HepG2 (cell line): Measurements from ENCODE around the gene PPP1R13L. TPM values are rescaled to one million over a fixed set of nuclear protein-coding genes. Genes with fewer than 3 reads are reported as not detected.
A peak's percentile ranks its signal among the peaks of the same experiment; 100 is the strongest.

Experiments used
- AHR ChIP-seq: IDR thresholded peaks from 2 replicates; pipeline ENCODE4 v1.6.1; 2018; ENCODE audit warnings: missing genetic modification reagents, missing compliant biosample characterization
- CHD2 ChIP-seq: IDR thresholded peaks from 2 replicates; pipeline ENCODE4 v1.6.1; 2011; ENCODE audit warnings: low read depth, low read length, improper control_type of control experiment
- GATA4 ChIP-seq: sonication (generic); IDR thresholded peaks from 2 replicates; pipeline ENCODE4 v1.6.1; 2016; ENCODE audit warnings: antibody characterized with exemption, low read depth, borderline replicate concordance
- IKZF5 ChIP-seq: IDR thresholded peaks from 2 replicates; pipeline ENCODE4 v1.6.1; 2018; ENCODE audit warnings: missing genetic modification reagents, mild to moderate bottlenecking, missing compliant biosample characterization
- KAT8 ChIP-seq: IDR thresholded peaks from 2 replicates; pipeline ENCODE4 v1.6.1; 2016; ENCODE audit warnings: missing genetic modification reagents, missing compliant biosample characterization
- MXD4 ChIP-seq: IDR thresholded peaks from 2 replicates; pipeline ENCODE4 v1.6.1; 2016; ENCODE audit warnings: mild to moderate bottlenecking, missing biosample characterization, missing genetic modification reagents
- TRIM24 ChIP-seq: sonication (generic); formaldehyde crosslinking; IDR thresholded peaks from 2 replicates; pipeline ENCODE4 v1.8.0; 2022; ENCODE audit warnings: mild to moderate bottlenecking, missing genetic modification reagents
- ZFP36 ChIP-seq: fragments of 150-350 bp; IDR thresholded peaks from 2 replicates; pipeline ENCODE4 v1.6.1; 2018; ENCODE audit warnings: borderline replicate concordance, low read length, low read depth; ENCODE audit not compliant: partially characterized antibody
- ZFP90 ChIP-seq: sonication (generic); formaldehyde crosslinking; IDR thresholded peaks from 2 replicates; pipeline ENCODE4 v1.8.0; 2022; ENCODE audit warnings: missing genetic modification reagents, mild to moderate bottlenecking, inconsistent platforms, borderline replicate concordance
- ZMYM2 ChIP-seq: sonication (generic); formaldehyde crosslinking; IDR thresholded peaks from 2 replicates; pipeline ENCODE4 v1.8.0; 2022; ENCODE audit warnings: mild to moderate bottlenecking, missing genetic modification reagents
- ZNF225 ChIP-seq: sonication (generic); formaldehyde crosslinking; IDR thresholded peaks from 2 replicates; pipeline ENCODE4 v1.4.0; 2020; ENCODE audit warnings: mild to moderate bottlenecking, missing genetic modification reagents
- ZNF367 ChIP-seq: sonication (generic); formaldehyde crosslinking; IDR thresholded peaks from 2 replicates; pipeline ENCODE4 v1.4.0; 2020; ENCODE audit warnings: missing genetic modification reagents, borderline replicate concordance
- ZNF430 ChIP-seq: sonication (generic); formaldehyde crosslinking; IDR thresholded peaks from 2 replicates; pipeline ENCODE4 v1.9.0; 2021; ENCODE audit warnings: mild to moderate bottlenecking, missing genetic modification reagents
- ZNF570 ChIP-seq: sonication (generic); formaldehyde crosslinking; IDR thresholded peaks from 2 replicates; pipeline ENCODE4 v1.4.0; 2020; ENCODE audit warnings: mild to moderate bottlenecking, missing genetic modification reagents, borderline replicate concordance
- polyA plus RNA-seq, 8 experiments: library from polyadenylated mRNA; depleted of rRNA in 3 of 8; stranded (reverse) in 7 of 8; unstranded in 1 of 8; fragments of >200 nt; fragmentation: Illumina TruSeq in 4 of 8; extraction: Trizol in 4 of 8; gene quantifications; 2 replicates each; pipeline versions ENCODE4 v1.2.1 to v1.2.3, GENCODE V29; 2011 to 2016; ENCODE audit warnings: low read depth in 4 of 8, missing spikeins in 1 of 8, mixed read lengths in 1 of 8; ENCODE audit not compliant: insufficient read depth in 1 of 8
- total RNA-seq, 5 experiments: library from RNA; depleted of rRNA; stranded (reverse); fragments of >200 nt; fragmentation: Illumina TruSeq; extraction: Trizol; gene quantifications; 2 replicates each; pipeline ENCODE4 v1.2.3, GENCODE V29; 2016; ENCODE audit warnings: low read depth in 1 of 5
- TF ChIP-seq, protein P1 (sequence below): sonication (generic); formaldehyde crosslinking; IDR thresholded peaks from 2 replicates; pipeline ENCODE4 v1.4.0; 2020; ENCODE audit warnings: missing genetic modification reagents, mild to moderate bottlenecking, borderline replicate concordance
- TF ChIP-seq, protein P2 (sequence below): sonication (generic); formaldehyde crosslinking; IDR thresholded peaks from 2 replicates; pipeline ENCODE4 v1.5.0; 2020; ENCODE audit warnings: mild to moderate bottlenecking, missing genetic modification reagents, moderate library complexity
- TF ChIP-seq, protein P3 (sequence below): sonication (generic); formaldehyde crosslinking; IDR thresholded peaks from 2 replicates; pipeline ENCODE4 v1.4.0; 2020; ENCODE audit warnings: missing genetic modification reagents
- TF ChIP-seq, protein P4 (sequence below): sonication (generic); formaldehyde crosslinking; conservative IDR thresholded peaks from 2 replicates; pipeline ENCODE4 v1.8.0; 2022; ENCODE audit warnings: low read depth, missing genetic modification reagents

PPP1R13L gene
- total and polyA plus RNA-seq, 2 of the 13 experiments (the other 11 are each of a cell fraction or from before 2014, with no cell fraction given): 1.3 to 6.6 TPM

DNA sequence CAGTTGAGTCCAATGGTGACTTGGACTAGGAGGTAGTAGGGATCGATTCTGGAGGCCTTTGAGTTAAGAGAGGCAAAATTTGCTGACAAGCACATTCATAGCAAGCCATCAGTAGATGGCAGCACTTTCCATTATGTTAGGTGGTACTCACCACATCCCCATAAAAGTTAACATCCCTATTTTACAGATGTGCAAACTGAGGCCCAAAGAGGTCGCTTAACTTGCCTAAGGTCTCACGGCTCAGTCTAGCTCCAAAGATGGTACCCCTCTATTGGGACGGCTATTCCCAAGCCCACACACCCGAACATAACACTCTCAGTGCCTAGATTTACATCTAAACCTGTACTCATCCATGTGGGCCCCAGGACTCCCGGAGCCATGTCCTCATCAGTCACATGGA is 41.4 kb upstream of the PPP1R13L start (continued):
- TF ChIP-seq ZNF570 (CRISPR knock-in tag) (no peak), ZFP36 (no peak), ZNF367 (CRISPR knock-in tag) (no peak), CHD2 (no peak), ZFP90 (CRISPR knock-in tag) (peak; percentile 37; the same call in 1 of the 2 replicates), IKZF5 (0 out of 2 replicates have a peak, but pooled peaks have one; percentile 23), KAT8 (CRISPR knock-in tag) (no peak), GATA4 (no peak), ZNF225 (no peak), MXD4 (CRISPR knock-in tag) (no peak), ZNF430 (CRISPR knock-in tag) (no peak), ZMYM2 (CRISPR knock-in tag) (peak; percentile 47; the same call in 1 of the 2 replicates), TRIM24 (CRISPR knock-in tag) (no peak), AHR (no peak)
- TF ChIP-seq, protein P1, sequence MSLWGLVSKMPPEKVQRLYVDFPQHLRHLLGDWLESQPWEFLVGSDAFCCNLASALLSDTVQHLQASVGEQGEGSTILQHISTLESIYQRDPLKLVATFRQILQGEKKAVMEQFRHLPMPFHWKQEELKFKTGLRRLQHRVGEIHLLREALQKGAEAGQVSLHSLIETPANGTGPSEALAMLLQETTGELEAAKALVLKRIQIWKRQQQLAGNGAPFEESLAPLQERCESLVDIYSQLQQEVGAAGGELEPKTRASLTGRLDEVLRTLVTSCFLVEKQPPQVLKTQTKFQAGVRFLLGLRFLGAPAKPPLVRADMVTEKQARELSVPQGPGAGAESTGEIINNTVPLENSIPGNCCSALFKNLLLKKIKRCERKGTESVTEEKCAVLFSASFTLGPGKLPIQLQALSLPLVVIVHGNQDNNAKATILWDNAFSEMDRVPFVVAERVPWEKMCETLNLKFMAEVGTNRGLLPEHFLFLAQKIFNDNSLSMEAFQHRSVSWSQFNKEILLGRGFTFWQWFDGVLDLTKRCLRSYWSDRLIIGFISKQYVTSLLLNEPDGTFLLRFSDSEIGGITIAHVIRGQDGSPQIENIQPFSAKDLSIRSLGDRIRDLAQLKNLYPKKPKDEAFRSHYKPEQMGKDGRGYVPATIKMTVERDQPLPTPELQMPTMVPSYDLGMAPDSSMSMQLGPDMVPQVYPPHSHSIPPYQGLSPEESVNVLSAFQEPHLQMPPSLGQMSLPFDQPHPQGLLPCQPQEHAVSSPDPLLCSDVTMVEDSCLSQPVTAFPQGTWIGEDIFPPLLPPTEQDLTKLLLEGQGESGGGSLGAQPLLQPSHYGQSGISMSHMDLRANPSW (CRISPR knock-in tag): no peak
- TF ChIP-seq, protein P2, sequence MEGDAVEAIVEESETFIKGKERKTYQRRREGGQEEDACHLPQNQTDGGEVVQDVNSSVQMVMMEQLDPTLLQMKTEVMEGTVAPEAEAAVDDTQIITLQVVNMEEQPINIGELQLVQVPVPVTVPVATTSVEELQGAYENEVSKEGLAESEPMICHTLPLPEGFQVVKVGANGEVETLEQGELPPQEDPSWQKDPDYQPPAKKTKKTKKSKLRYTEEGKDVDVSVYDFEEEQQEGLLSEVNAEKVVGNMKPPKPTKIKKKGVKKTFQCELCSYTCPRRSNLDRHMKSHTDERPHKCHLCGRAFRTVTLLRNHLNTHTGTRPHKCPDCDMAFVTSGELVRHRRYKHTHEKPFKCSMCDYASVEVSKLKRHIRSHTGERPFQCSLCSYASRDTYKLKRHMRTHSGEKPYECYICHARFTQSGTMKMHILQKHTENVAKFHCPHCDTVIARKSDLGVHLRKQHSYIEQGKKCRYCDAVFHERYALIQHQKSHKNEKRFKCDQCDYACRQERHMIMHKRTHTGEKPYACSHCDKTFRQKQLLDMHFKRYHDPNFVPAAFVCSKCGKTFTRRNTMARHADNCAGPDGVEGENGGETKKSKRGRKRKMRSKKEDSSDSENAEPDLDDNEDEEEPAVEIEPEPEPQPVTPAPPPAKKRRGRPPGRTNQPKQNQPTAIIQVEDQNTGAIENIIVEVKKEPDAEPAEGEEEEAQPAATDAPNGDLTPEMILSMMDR: peak; percentile 64
- TF ChIP-seq, protein P3, sequence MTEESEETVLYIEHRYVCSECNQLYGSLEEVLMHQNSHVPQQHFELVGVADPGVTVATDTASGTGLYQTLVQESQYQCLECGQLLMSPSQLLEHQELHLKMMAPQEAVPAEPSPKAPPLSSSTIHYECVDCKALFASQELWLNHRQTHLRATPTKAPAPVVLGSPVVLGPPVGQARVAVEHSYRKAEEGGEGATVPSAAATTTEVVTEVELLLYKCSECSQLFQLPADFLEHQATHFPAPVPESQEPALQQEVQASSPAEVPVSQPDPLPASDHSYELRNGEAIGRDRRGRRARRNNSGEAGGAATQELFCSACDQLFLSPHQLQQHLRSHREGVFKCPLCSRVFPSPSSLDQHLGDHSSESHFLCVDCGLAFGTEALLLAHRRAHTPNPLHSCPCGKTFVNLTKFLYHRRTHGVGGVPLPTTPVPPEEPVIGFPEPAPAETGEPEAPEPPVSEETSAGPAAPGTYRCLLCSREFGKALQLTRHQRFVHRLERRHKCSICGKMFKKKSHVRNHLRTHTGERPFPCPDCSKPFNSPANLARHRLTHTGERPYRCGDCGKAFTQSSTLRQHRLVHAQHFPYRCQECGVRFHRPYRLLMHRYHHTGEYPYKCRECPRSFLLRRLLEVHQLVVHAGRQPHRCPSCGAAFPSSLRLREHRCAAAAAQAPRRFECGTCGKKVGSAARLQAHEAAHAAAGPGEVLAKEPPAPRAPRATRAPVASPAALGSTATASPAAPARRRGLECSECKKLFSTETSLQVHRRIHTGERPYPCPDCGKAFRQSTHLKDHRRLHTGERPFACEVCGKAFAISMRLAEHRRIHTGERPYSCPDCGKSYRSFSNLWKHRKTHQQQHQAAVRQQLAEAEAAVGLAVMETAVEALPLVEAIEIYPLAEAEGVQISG (CRISPR knock-in tag): no peak
- TF ChIP-seq, protein P4, sequence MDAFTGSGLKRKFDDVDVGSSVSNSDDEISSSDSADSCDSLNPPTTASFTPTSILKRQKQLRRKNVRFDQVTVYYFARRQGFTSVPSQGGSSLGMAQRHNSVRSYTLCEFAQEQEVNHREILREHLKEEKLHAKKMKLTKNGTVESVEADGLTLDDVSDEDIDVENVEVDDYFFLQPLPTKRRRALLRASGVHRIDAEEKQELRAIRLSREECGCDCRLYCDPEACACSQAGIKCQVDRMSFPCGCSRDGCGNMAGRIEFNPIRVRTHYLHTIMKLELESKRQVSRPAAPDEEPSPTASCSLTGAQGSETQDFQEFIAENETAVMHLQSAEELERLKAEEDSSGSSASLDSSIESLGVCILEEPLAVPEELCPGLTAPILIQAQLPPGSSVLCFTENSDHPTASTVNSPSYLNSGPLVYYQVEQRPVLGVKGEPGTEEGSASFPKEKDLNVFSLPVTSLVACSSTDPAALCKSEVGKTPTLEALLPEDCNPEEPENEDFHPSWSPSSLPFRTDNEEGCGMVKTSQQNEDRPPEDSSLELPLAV: no peak
